ENCODE measurements around the gene DNAJC24.
"Not testable (repeated sequence)": the region's sequence is repeated elsewhere in the genome, so short reads cannot be mapped to it uniquely, and the experiment has no call there.

Gene DNAJC24, protein sequence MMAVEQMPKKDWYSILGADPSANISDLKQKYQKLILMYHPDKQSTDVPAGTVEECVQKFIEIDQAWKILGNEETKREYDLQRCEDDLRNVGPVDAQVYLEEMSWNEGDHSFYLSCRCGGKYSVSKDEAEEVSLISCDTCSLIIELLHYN

DNA sequence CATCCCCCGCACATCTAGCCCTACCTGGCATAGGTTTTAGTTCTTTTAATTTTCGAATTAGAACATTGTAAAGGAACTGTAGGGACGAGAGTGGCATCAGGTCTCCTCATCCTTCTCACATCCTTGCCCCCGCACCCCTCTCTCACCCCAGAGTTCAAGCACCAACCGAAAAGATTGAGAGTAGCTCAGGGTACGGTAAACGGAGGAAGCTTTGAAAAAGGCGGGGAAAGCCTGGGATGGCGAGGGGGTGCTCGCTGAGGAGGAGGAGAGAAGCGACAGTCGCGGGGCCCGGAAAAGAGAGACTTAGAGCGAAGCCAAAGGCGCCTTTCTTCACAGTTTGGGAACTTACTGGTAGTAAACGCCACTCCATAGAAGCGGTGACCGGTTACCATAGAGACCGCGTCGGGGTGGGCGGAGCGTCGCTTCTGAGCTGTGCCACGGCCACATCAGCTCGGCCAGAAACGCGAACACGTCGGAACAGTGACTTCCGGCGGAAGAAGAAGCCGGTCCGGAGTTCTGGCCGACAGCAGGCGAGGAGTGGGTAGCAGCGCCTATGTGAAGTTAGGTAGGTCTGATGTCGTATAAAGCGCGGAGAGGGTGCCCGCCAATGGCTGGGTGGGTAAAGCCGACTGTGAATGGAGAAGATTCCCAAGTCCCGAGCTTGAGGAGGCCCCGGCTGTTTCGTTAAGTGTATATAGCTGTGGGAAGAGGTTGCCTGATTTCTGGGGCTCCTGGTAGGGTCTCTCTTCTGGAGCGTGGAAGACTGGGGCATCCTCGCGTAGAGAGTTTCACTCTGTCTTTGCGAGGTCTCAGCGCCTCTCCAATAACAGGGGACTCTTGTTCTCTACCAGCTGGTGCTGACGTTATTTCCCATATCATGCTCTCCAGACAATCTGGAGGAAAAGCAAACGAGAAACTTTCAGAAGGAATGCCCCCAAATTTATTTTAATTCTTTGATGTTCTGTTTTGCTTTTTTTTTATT, at the start of gene DNAJC24, which contains the start of gene DCDC1:
TSS of gene DNAJC24 (plus strand) at position 513 of the 982 bp plus-strand sequence. CDS start 889 bp downstream, outside the sequence.
TSS of gene DCDC1 (minus strand) at position 392 of the 982 bp plus-strand sequence. CDS start 41,459 bp downstream, outside the sequence.
- peak; percentile 91 for DNase-seq

DNA sequence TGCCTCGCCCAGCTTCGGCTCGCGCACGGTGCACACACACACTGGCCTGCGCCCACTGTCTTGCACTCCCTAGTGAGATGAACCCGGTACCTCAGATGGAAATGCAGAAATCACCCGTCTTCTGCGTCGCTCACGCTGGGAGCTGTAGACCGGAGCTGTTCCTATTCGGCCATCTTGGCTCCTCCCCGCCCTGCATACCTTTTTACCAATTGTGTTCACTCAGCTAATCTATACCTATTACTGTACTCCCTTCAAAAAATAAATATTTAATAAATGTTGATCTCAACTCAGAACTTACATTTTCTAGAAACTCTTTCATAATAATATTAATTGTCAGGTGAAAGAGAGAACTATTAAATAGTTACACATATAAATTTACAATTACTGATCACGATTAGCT, 48.2 kb upstream of the DNAJC24 start:
- DNase-seq: not testable (repeated sequence)

DNA sequence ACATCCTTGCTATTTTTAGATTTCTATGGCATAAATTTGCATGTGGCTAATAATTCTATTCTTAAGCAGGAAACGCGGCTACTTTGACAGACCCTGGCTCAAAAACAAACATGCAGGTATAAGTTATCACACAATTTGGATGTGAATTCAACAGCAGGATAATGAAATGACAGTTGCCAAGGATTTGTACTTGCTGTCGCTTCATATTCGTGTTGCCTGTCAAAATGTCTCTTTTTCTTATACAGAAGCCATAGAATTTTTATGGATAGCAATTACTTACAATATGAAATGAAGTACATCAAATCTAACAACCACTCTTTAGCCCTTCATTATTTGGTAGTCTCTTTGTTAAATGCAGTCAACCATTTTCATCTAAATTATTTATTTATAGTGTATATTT, 46.5 kb upstream of the DNAJC24 start:
- DNase-seq: no peak

DNA sequence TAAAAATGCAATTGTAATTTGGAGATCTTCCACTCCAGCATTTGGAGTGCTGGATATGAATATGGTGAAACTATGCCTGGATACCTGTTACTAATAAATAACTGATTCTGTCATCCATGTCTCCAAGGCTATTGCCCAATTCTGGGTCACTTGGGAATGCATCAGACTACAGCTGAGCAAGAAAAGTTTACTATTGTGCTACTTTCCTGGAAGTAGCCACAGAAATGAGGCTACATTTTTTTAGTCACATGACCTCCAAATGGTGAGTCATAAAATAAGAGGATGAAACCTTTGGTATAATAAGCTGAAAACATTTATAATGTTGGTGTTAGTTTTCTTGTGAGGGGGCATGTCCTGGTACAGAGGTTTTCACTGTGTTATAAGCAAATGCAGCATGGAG, 44.5 kb upstream of the DNAJC24 start:
- no peak for DNase-seq

DNA sequence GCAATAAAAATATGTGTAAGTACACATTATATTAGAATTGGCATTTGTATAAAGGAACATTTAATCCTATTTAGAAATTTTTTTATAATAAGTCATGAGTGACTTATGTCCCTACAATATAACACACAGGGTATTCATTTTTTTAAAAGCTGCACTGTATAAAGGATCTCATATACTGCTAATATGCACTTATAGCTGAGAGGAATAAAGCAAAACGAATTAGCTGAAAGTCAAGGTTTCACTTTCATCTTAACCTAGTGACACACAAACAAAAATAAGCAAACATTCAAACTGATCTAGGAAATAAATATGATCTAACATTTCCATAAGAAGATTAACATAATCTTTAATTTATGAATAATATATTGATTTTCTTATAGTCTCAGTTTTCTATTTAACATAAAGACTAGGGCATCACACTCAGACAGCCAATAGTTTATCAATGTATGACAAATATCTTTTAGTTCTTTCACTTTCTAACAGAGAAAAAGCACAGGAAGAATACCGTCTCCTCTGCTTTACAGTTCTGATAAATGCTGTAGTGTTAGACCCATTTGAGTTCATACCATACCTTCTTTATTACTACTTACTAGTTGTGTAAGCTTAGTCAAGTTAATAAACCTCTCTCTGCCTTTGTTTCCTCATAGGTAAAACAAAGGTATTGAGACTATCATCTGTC, 43.1 kb upstream of the DNAJC24 start:
- no peak for DNase-seq

DNA sequence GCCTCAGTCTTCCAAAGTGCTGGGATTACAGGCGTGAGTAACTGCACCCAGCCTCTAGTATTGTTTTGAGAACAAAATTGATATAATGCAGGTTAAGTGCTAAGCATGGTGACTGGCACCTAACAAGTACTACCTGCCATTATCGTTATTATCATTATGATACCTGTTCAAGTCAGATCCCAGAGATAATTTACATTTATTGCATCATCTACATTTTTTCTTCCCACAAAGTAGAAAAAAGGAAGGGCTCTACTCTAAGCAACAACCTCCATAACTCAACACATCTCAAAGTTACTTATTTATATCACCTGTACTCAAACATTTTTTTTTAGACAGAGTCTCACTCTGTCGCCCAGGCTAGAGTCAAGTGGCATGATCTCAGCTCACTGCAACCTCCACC, 42.2 kb upstream of the DNAJC24 start:
- no peak for DNase-seq

DNA sequence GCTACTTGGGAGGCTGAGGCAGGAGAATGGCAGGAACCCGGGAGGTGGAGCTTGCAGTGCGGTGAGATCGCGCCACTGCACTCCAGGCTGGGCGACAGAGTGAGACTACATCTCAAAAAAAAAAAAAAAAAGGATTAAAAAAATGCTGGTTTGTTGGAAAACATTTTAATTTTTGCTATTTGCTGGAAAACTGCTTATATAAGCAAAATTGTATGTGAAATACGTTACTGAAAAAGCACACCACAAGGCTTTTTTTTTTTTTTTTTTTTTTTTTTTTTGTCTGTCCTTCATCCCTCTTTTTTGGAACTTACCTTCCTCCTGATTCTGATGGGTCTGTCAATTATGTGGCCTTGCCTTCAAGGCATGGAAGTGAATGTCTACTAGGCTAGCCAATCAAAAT, 41.0 kb upstream of the DNAJC24 start:
- no peak for DNase-seq

DNA sequence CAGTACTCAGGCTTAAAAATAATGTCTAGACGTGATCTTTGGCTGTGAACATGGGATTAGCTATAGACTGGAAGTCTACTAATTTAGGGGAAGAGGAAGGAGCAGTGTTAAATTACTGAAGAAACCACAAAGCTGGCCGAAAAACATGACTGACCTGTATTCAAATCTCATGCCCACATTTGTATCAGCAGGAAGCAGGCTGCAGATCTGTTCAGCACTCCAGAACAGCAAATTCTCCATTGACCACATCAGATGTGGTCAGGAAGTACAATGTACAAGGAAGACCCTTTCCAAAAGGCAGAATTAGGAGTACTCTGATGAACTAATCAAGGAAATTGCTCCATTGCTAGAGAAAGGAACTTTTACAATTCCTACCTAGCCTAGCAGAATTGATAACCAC, 31.9 kb upstream of the DNAJC24 start:
- DNase-seq: no peak

DNA sequence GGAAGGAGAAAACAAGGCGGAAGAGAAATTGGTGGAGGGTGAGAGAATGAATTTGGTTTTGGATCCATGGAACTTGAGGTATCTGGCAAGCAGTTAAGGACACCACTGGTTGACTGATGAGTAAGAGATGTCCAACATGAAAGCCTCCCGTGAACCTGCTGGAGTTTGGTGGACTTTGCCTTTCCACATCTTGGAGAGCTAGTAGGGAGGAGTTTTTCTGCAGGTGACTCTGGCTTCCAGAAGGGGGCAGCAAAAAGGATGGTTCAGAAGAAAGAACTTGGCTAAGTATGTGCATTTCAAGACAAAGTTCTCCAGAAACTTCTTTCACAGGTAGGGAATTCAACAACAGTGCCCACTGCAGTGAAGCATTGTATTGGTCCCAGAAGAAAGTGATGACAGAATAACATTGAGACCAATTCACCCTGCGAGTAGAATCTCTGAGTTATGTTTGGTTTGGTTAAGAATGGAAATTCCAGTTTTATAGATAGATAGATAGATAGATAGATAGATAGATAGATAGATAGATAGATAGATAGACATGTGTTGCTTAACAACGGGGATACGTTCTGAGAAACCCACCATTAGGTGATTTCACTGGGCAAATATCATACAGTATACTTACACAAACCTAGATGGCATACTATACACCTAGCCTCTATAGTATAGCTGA, 28.6 kb upstream of the DNAJC24 start:
- DNase-seq: no peak

DNA sequence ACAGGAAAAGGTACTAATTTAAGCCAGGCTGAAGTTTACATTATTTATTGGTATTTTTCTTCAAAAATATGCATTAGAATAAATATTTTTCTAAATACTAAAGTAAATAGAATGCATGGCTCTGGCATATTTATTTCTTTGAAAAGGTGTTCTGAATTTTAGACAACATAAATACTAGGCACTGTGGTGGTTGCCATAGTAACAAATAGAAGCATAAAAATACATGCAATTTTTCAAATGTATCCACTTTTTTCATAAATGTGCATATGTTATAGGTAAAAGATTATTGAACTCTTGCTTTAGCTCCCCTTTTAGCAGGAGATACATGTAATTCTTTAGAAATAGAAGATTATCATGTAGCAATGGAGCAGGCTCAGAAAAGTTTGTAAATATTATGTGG, 18.5 kb upstream of the DNAJC24 start:
- no peak for DNase-seq

DNA sequence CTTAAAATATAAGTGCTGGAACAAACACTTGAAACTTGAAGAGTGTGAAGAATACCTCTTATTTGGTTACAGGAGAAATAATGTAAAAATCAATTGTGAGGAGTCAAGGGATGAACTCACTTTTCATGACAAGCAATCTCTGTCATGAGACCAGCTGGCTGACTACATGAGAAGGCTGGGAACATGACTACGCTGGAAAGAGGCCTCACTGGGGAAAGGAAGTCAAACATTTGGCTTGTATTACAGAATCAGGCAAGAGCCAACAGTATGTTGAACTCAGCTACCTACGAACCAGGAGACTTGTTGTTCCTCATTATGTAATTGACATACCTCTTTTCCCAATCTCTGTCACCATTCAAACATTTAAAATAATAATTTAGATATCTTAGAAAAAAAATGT, 14.5 kb upstream of the DNAJC24 start:
- no peak for DNase-seq

DNA sequence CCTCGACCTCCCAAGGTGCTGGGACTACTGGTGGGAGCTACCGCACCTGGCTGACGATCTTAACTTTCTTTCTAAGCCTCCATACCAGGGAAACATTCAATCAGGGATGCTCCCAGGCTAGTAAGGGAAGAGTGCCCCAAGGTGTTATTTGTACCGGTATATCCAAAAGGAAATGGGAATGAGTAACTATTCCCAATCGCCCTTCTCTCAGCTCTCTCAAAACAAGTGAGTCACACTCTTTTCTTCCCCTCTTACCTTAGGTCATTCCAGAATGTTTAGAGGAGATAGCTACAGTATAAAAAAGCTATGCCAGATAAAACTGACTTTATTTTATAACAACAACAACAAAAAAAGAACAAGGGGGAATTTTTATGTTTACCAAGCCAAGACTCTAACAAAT, 13.8 kb upstream of the DNAJC24 start:
- DNase-seq: no peak

DNA sequence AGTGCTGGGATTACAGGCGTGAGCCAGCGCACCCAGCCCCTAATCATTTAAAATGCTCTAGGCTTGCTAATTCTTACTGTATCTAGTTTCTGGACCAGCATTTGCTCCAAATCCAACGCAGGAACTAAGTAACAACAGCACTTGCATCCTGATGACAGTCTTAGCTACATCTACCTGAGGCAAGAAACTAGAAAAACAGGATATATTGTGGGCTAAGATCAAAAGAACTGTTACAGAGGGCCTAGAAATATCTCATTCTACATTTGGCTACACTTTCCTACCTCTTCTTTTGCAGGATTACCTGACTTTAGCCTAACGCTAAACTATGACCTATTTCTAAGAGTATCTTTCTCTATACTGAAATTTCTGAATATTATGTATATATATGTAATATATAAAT, 7.9 kb upstream of the DNAJC24 start:
- no peak for DNase-seq

DNA sequence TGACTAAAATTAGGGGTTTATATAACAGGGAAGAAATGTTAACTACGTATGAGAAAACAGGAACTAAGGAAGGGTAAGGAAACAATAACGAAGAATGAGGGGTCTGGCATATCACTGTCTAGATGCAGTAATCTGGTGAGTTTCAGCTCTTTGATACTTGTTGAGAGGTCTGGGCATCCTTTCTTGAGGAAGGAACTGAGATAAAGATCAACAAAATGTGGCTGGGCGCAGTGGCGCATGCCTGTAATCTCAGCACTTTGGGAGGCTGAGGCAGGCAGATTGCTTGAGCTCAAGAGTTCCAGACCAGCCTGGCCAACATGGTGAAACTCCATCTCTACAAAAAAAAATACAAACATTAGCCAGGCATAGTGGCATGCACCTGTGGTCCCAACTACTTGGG, 2.9 kb upstream of the DNAJC24 start:
- no peak for DNase-seq

DNA sequence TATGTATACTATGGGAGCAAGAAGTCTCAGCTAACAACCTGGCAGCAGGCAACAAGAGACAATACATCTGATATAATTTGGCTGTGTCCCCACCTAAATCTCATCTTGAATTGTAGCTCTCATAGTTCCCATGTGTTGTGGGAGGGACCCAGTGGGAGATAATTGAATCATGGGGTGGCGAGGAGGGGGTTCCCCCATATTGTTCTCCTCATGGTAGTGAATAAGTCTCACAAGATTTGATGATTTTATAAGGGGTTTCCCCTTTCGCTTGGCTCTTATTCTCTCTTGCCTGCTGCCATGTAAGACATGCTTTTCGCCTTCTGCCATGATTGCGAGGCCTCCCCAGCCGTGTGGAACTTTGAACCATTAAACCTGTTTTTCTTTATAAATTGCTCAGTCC, 6.2 kb downstream of the DNAJC24 start:
- no peak for DNase-seq

DNA sequence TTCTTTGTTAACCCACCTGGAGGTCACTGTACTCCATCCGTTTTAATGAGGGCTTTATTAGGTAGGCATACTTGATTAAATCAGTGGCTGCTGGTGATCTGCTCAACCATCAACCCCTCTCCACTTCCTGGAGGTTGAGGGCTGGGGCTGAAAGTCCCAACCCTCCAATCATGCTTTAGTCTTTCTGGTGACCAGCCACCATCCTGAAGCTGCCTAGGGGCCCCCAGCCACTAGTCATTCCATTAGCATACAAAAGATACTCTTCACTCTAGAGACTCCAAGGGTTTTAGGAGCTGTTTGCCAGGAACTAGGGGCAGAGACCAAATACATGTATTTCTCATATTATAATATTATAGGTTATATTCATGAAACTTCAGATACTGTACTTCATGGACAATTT, 13.5 kb downstream of the DNAJC24 start:
- DNase-seq: no peak

DNA sequence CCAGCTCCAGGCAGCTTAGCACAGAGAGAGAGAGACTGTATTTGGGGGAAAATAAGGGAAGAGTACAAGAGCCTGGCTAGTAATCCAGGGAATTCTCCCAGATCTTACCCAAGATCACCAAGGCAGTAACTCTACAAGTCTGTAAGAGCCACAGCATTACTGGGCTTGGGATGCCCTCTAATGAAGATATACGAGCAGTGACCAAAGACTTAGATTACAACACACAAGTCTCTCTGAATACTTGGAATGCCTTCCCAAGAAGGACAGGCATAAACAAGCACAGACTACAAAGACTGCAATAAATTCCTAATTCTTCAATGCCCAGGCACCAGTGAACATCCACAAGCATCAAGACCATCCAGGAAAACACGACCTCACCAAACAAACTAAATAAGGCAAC, 17.7 kb downstream of the DNAJC24 start:
- no peak for DNase-seq

DNA sequence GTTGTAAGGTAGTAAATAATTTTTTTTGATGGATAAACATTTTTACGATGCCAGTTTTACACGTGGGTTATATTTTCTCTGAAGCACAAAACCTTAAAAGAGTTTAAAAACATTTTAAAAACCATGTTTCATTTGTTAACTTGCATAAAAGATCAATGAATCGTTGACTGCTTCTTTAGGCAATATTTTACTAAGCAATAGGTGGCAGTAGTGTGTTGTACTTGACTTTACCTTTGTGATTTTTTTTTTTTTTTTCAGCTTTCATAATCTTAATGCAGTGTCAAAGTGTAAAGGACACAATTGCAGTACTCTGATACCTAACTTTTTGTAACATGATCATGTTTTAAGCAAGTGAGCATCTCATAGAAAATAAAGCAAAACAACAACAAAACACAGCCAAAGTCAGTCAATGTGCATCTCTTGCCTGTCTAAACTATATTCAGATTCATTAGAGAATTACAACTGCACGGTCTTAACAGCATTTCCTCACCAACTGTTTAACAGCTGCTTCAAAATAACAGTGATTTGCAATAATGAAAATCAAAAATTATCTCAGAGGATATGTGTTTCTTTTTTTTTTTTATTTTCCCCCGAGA, 27.7 kb downstream of the DNAJC24 start:
- peak; percentile 3 for DNase-seq

DNA sequence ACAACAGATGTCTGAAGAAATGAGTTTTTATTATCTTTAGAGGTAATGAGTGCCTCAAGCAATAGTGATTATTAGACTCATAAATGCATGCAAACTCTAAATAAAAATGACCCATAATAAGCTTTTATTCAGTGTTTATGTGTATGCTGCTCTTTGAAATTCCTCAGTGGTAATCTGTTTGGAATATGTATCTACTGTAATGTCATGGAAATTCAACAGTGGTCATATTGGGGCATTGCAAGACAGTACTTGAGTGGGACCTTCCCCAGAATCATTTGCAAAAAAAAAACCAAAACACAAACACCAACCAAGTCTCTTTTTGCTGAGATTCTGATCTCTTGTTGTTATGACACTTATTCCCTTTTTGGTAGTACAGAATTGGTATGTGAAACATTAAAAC, 35.0 kb downstream of the DNAJC24 start:
- DNase-seq: no peak

DNA sequence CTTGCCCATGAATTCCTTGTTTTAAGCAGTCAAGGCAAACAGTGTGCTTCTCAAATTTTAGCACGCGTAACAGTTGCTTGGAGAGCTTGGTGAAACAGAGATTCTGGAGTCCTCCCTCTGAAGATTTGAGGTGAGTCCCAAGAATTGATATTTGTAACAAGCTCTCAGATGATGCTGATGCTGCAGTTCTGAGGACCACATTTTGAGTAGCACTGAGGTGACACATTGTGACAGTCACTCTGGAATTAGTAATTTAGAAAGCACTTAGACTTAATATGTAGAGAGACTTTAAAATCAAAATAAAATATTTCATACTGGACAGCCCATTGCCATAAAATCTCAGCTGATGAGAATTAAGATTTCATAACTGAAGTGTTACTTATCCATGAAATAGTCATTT, 38.5 kb downstream of the DNAJC24 start:
- DNase-seq: no peak

DNA sequence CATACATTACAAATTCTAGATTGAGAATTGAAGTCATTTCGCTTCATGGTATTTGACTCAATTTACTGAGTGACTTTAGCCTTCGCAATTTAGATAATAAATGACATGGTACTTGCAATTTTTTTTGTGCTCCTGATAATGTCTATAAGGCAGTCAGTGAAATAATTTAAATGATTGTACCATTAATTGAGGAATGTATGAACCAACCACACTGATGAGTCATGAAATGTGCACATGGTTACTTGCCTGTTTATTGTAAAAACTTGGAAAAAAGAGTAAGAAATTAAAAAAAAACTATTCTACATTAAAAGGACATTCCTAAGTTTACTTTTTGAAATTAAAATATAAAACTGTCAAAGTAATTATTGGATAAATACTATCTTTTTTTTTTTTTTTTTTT, 43.3 kb downstream of the DNAJC24 start:
- DNase-seq: no peak

DNA sequence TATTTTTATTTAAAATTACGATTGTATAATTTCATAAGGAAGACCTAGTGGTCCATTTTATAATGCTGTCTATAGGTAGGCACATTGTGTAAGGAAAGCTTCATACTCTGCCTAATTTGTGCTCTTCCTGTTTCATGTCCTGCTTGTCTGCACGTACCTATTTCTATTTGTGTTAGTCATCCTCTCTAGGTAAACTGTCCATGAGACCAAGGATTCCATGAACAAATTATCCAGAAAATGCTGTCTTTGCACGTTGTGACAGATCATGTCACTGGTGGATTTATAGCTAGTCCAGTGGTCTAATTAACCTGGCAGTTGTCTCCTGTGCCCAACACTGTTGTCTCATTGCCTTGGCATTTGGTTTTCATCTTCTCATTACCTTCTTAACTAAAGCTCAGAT, 44.7 kb downstream of the DNAJC24 start:
- DNase-seq: no peak

DNA sequence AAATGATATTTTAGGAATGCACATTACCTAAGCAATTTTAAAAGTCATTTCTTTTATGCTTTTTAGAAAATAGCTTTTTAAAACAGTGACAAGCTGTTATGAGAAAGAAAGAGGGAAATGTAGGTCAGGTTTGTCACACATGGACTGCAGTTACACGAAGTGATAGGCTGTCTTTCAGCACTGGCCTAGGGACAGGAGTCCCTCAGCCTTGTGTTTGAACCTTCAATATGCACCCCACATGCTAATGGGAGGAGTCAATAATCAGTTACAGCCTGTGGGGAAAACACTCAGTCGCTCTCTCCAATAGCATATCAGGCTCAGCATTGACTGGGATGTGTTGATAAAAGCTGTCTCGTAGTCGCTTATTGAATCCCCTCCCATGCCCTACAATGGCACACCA, 45.8 kb downstream of the DNAJC24 start:
- no peak for DNase-seq
